ENCODE results near the gene NDE1.

GRCh38 chr16:15686287-15686686 is 36.2 kb downstream of the NDE1 start:
- no peak for TF ChIP-seq EZH2 (IDR thresholded peaks at IDR 0.05; ENCODE audit: low read length, missing control alignments)
- no peak for TF ChIP-seq CTCF (conservative IDR thresholded peaks at IDR 0.05 in 1 of 2, IDR thresholded peaks at IDR 0.05 in 1 of 2; ENCODE audit: low read depth in 1 of 2, low read length in 2 of 2)

Data from fibroblast of lung (primary cell).